ENCODE measurements around the gene RNF149. TPM values are rescaled to one million over a fixed set of nuclear protein-coding genes. Genes with fewer than 3 reads are reported as not detected.

Gene RNF149
- total and polyA plus RNA-seq, 2 donors = 45.8 to 105 TPM

DNA sequence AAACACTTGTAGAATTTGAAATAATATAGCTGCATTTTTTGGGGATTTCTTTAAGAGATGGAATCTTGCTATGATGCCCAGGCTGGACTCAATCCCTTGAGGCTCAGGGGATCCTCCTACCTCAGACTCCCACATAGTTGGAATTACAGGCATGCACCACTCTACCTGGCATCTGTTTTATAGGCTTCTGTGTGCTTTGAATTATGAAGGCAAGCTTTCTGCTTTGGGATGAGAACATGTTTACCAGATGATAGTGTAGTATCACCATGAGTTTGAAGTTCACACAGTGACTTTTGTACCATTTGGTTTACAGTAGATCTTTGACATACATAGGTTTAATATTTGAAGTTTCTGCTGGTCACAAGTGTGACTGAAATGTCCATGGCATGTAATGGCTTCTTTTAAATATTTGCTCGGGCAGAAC, 45.1 kb downstream of the RNF149 start:
- Histone ChIP-seq H3K36me3 (ENCODE audit: control insufficient read depth in 2 of 2, insufficient read depth in 2 of 2, low read length in 1 of 2) (peaks cover 63 to 88% of the 10 kb centered on the region in 2 donors), H3K9me3 (ENCODE audit: control insufficient read depth in 2 of 2, insufficient read depth in 1 of 2, low read length in 1 of 2) (no peaks in the 10 kb centered on the region), H3K27ac (ENCODE audit: low read depth in 1 of 2, low read length in 1 of 2) (no peak overlapping the region), H3K27me3 (ENCODE audit: control insufficient read depth in 2 of 2, insufficient read depth in 1 of 2, low read length in 1 of 2) (no peaks in the 10 kb centered on the region), H3K4me3 (ENCODE audit: low read length in 2 of 2) (no peak overlapping the region), H3K4me1 (ENCODE audit: control insufficient read depth in 2 of 2, insufficient read depth in 2 of 2, low read length in 2 of 2) (no peaks in the 10 kb centered on the region)
- DNase-seq (ENCODE audit: low read depth in 6 of 9, low spot score in 9 of 9) = no peak
- WGBS = 96% methylated on average over 1 of the region's 1 CpG

DNA sequence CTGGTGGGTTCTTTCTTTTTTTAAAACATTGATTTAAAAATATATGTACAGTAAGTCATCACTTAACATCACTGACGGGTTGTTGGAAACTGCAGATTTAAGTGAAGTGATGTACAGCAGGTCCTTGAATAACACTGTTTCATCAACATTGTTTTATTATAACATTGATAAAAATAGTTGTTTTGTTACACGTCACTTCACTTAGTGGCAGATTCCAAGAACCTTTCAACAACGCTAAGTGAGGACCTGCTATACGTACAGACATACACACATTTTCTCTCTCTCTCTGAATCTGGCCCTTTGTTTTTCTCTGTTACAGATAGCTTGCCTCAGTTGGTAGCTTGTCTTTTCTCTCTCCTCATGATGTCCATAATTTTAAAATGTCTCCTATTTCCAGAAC, 46.4 kb downstream of the RNF149 start:
- Histone ChIP-seq H3K4me3 (ENCODE audit: low read length in 2 of 2) (no peak overlapping the region), H3K9me3 (ENCODE audit: control insufficient read depth in 2 of 2, insufficient read depth in 1 of 2, low read length in 1 of 2) (no peaks in the 10 kb centered on the region), H3K27ac (ENCODE audit: low read depth in 1 of 2, low read length in 1 of 2) (no peak overlapping the region), H3K4me1 (ENCODE audit: control insufficient read depth in 2 of 2, insufficient read depth in 2 of 2, low read length in 2 of 2) (no peaks in the 10 kb centered on the region), H3K27me3 (ENCODE audit: control insufficient read depth in 2 of 2, insufficient read depth in 1 of 2, low read length in 1 of 2) (no peaks in the 10 kb centered on the region), H3K36me3 (ENCODE audit: control insufficient read depth in 2 of 2, insufficient read depth in 2 of 2, low read length in 1 of 2) (peaks cover 57 to 83% of the 10 kb centered on the region in 2 donors)
- DNase-seq (ENCODE audit: low read depth in 6 of 9, low spot score in 9 of 9) = no peak
- WGBS = 98% methylated on average over 4 of the region's 4 CpGs

DNA sequence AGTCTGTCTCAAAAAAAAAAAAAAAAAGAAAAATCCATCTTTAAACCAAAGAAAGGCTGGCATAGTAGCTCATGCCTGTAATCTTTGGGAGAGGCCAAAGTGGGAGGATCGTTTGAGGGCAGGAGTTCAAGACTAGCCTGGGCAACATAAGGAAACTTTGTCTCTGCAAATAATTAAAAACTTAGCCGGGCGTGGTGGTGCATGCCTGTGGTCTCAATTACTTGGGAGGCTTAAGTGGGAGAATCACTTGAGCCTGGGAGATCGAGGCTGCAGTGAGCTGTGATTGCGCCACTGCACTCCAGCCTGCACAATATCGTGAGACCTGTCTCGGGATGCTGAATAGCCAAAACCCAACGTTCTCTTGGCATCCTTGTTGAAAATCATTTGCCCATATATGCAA, 49.7 kb downstream of the RNF149 start:
- Histone ChIP-seq H3K9me3 (ENCODE audit: control insufficient read depth in 2 of 2, insufficient read depth in 1 of 2, low read length in 1 of 2) (no peaks in the 10 kb centered on the region), H3K27me3 (ENCODE audit: control insufficient read depth in 2 of 2, insufficient read depth in 1 of 2, low read length in 1 of 2) (no peaks in the 10 kb centered on the region), H3K4me1 (ENCODE audit: control insufficient read depth in 2 of 2, insufficient read depth in 2 of 2, low read length in 2 of 2) (peaks cover 7 to 10% of the 10 kb centered on the region in 2 donors), H3K4me3 (ENCODE audit: low read length in 2 of 2) (no peak overlapping the region), H3K27ac (ENCODE audit: low read depth in 1 of 2, low read length in 1 of 2) (no peak overlapping the region), H3K36me3 (ENCODE audit: control insufficient read depth in 2 of 2, insufficient read depth in 2 of 2, low read length in 1 of 2) (peaks cover 41 to 52% of the 10 kb centered on the region in 2 donors)
- over 99% methylated on average over 8 of the region's 8 CpGs for WGBS
- DNase-seq (ENCODE audit: low read depth in 6 of 9, low spot score in 9 of 9) = no peak

DNA sequence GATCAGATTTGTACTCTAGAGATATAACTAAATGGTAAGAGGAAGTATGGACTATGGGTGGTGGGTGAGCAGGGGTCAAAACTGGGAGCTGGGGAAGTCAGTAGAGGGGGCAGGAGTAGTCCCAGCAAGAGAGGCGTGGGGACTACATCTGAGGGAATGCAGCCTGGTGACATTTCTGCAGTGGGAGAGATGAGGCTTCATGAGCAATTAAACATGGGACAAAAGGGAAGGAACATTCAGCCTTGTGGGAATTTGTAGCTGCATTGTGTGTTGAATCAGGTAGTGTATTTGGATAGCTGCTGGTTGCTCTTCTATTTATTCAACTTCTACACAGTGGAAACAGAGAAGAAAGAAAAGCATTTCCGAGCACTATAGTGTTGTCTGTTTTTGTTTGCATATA, 52.2 kb downstream of the RNF149 start:
- Histone ChIP-seq H3K27ac (ENCODE audit: low read depth in 1 of 2, low read length in 1 of 2) (no peak overlapping the region), H3K36me3 (ENCODE audit: control insufficient read depth in 2 of 2, insufficient read depth in 2 of 2, low read length in 1 of 2) (peaks cover 24 to 30% of the 10 kb centered on the region in 2 donors), H3K4me3 (ENCODE audit: low read length in 2 of 2) (no peak overlapping the region), H3K27me3 (ENCODE audit: control insufficient read depth in 2 of 2, insufficient read depth in 1 of 2, low read length in 1 of 2) (no peaks in the 10 kb centered on the region), H3K4me1 (ENCODE audit: control insufficient read depth in 2 of 2, insufficient read depth in 2 of 2, low read length in 2 of 2) (peaks cover 14 to 23% of the 10 kb centered on the region in 2 donors), H3K9me3 (ENCODE audit: control insufficient read depth in 2 of 2, insufficient read depth in 1 of 2, low read length in 1 of 2) (no peaks in the 10 kb centered on the region)
- DNase-seq (ENCODE audit: low read depth in 6 of 9, low spot score in 9 of 9) = no peak
- WGBS = 99% methylated on average over 2 of the region's 2 CpGs

DNA sequence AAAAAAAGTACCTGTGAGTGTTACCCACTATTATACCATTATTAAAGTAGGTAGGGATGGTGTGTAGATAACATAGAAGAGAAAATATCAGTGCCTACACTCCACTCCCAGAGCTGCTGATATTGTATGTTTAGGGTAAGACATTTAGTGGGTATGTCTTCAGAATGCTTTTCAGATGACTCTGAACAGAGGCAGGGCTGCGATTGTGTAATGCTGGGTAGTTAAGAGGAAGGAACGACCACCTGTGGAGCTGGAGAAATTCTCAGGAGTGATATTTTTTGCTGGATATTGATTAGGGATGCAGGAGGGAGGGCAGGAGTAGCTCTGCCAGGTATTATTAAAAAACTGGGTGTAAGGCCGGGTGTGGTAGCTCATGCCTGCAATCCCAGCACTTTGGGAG, 53.0 kb downstream of the RNF149 start:
- 99% methylated on average over 3 of the region's 3 CpGs for WGBS
- no peak overlapping the region for H3K27ac ChIP-seq (ENCODE audit: low read depth in 1 of 2, low read length in 1 of 2)

DNA sequence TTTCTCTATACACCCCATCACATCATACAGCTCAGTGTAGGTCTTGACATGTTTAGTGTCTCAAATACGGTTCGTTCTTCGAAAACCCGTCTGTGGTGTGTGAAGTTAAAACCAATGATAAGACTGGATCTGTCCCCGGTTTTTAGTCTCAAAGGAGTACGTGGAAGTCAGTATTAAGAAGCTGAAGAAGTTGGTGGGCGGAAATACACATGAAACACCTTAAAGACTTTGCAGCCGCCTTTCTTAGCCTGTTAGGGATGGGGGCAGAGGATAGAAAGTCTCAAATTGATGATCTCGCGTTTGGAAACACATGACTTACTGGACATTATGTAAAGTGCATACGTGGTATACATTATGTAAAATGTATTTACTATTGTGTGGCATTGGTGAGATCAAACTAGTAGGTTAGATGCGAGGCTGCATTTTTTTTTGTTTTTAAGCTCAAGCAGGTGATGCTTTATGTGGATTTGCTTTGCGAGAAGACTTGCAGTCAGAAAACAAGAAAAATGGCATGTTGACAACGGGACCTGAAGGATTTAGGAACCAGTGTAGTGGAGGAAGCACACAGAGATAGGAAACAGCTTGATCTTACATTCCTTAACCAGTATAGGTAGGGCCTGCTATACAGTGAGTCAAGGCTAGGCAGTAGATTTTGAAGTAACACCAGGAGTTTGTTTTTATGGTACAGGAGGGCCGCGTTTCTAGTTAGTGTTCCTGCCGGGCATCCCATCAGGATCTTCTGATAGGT, 54.6 kb downstream of the RNF149 start:
- WGBS = 33% methylated on average over 17 of the region's 17 CpGs
- H3K36me3 ChIP-seq (ENCODE audit: control insufficient read depth in 2 of 2, insufficient read depth in 2 of 2, low read length in 1 of 2) = peaks cover 14 to 19% of the 10 kb centered on the region in 2 donors
- H3K4me3 ChIP-seq (ENCODE audit: low read length in 2 of 2) = peak overlapping the region; percentile 81 to 99
- H3K27me3 ChIP-seq (ENCODE audit: control insufficient read depth in 2 of 2, insufficient read depth in 1 of 2, low read length in 1 of 2) = no peaks in the 10 kb centered on the region
- no peaks in the 10 kb centered on the region for H3K9me3 ChIP-seq (ENCODE audit: control insufficient read depth in 2 of 2, insufficient read depth in 1 of 2, low read length in 1 of 2)
- peak in 5 of 9 donors; percentile 8 to 58 (median 26) for DNase-seq (ENCODE audit: low read depth in 6 of 9, low spot score in 9 of 9)
- H3K4me1 ChIP-seq (ENCODE audit: control insufficient read depth in 2 of 2, insufficient read depth in 2 of 2, low read length in 2 of 2) = peaks cover 14 to 23% of the 10 kb centered on the region in 2 donors
- peak overlapping the region in 1 of 2 donors; percentile 90 for H3K27ac ChIP-seq (ENCODE audit: low read depth in 1 of 2, low read length in 1 of 2)

More for the DNA sequence above, 53.0 kb downstream of the RNF149 start:
- DNase-seq (ENCODE audit: low read depth in 6 of 9, low spot score in 9 of 9) = no peak
- Histone ChIP-seq H3K4me3 (ENCODE audit: low read length in 2 of 2) (no peak overlapping the region), H3K4me1 (ENCODE audit: control insufficient read depth in 2 of 2, insufficient read depth in 2 of 2, low read length in 2 of 2) (peaks cover 14 to 23% of the 10 kb centered on the region in 2 donors), H3K27me3 (ENCODE audit: control insufficient read depth in 2 of 2, insufficient read depth in 1 of 2, low read length in 1 of 2) (no peaks in the 10 kb centered on the region), H3K9me3 (ENCODE audit: control insufficient read depth in 2 of 2, insufficient read depth in 1 of 2, low read length in 1 of 2) (no peaks in the 10 kb centered on the region), H3K36me3 (ENCODE audit: control insufficient read depth in 2 of 2, insufficient read depth in 2 of 2, low read length in 1 of 2) (peaks cover 20 to 27% of the 10 kb centered on the region in 2 donors)

DNA sequence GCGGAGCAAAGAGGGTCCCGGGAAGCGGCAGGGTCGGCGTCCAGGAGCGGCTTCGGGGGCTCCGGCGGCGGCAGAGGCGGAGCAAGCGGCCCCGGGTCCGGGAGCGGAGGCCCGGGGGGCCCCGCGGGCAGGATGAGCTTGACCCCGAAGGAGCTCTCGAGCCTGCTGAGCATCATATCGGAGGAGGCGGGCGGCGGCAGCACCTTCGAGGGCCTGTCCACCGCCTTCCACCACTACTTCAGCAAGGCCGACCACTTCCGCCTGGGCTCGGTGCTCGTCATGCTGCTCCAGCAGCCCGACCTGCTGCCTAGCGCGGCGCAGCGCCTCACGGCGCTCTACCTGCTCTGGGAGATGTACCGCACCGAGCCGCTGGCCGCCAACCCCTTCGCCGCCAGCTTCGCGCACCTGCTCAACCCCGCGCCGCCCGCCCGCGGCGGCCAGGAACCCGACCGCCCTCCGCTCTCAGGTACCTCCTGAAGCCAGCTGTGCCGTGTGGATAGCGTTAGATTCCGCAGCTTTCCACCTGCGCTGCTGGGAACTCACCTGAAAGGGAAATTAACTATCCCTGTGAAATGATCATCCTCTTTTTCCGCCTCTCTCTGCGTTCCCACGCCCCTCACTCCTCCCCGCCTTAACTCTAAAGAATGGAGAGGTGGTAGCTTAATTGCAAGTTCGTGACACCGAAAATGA, 55.3 kb downstream of the RNF149 start:
- under 1% methylated on average over 65 of the region's 65 CpGs for WGBS
- peak overlapping the region; percentile 81 to 99 for H3K4me3 ChIP-seq (ENCODE audit: low read length in 2 of 2)
- peaks cover 9 to 15% of the 10 kb centered on the region in 2 donors for H3K36me3 ChIP-seq (ENCODE audit: control insufficient read depth in 2 of 2, insufficient read depth in 2 of 2, low read length in 1 of 2)
- DNase-seq (ENCODE audit: low read depth in 6 of 9, low spot score in 9 of 9) = peak; percentile 43 to 86 (median 63)
- no peaks in the 10 kb centered on the region for H3K9me3 ChIP-seq (ENCODE audit: control insufficient read depth in 2 of 2, insufficient read depth in 1 of 2, low read length in 1 of 2)
- peak overlapping the region; percentile 90 to 99 for H3K27ac ChIP-seq (ENCODE audit: low read depth in 1 of 2, low read length in 1 of 2)
- H3K27me3 ChIP-seq (ENCODE audit: control insufficient read depth in 2 of 2, insufficient read depth in 1 of 2, low read length in 1 of 2) = no peaks in the 10 kb centered on the region
- H3K4me1 ChIP-seq (ENCODE audit: control insufficient read depth in 2 of 2, insufficient read depth in 2 of 2, low read length in 2 of 2) = peaks cover 14 to 23% of the 10 kb centered on the region in 2 donors

DNA sequence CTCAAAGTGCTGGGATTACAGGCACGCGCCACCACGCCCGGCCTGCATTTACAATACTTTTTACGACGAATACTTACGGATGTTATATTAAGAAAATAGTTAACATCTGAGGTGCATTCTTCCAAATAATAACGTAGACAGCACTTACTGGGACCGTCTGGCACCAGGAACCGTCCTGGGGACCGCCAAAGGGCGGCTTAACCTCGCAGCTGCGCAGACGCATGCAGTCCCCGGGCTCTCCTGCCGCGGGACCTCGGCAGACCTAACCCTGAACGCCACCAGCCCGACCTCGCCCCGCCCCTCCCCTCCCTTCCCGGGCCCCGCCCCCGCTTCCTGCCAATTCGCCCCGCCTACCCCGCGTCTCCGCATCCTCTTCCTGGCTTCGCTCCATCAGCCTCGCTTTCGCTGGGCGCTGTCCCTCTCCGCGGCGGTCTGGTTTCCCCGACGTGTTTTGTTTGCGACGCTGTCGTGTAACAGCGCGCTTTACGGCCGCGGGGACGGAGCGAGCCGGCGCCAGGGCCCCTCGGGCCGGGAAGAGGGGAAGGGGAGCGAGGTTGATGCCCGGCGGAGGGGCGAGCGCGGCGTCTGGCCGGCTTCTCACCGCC, 56.0 kb downstream of the RNF149 start, which contains the start of gene CNOT11:
CNOT11 (plus strand) TSS at position 479 of the 605 bp plus-strand sequence; CDS start at position 558, 79 bp downstream.
- H3K27ac ChIP-seq (ENCODE audit: low read depth in 1 of 2, low read length in 1 of 2) = peak within 1 kb of the TSS; percentile 90 to 99
- no peaks in the 10 kb centered on the region for H3K27me3 ChIP-seq (ENCODE audit: control insufficient read depth in 2 of 2, insufficient read depth in 1 of 2, low read length in 1 of 2)
- DNase-seq (ENCODE audit: low read depth in 6 of 9, low spot score in 9 of 9) = peak; percentile 94 to 100 (median 99)
- H3K4me1 ChIP-seq (ENCODE audit: control insufficient read depth in 2 of 2, insufficient read depth in 2 of 2, low read length in 2 of 2) = peaks cover 14 to 23% of the 10 kb centered on the region in 2 donors
- H3K36me3 ChIP-seq (ENCODE audit: control insufficient read depth in 2 of 2, insufficient read depth in 2 of 2, low read length in 1 of 2) = peaks cover 3 to 9% of the 10 kb centered on the region in 2 donors
- H3K4me3 ChIP-seq (ENCODE audit: low read length in 2 of 2) = peak within 1 kb of the TSS; percentile 81 to 99
- no peaks in the 10 kb centered on the region for H3K9me3 ChIP-seq (ENCODE audit: control insufficient read depth in 2 of 2, insufficient read depth in 1 of 2, low read length in 1 of 2)
- WGBS = under 1% methylated on average over 63 of the region's 63 CpGs
